Natural killer cell (primary cell): ENCODE measurements around the gene CFAP61. TPM values are rescaled to one million over a fixed set of nuclear protein-coding genes. Genes with fewer than 3 reads are reported as not detected.

Experiments
- ATAC-seq, 3 donors: fragments of 150-1000 bp in 2 of 3; fragments of 200-7000 bp in 1 of 3; cut with Tn5 transposase; 1 replicate in 1 of 3; 2 replicates in 2 of 3; pipeline ENCODE4 v1.10.0; 2021; ENCODE audit warnings: mild to moderate bottlenecking in 2 of 3, moderate library complexity in 2 of 3
- DNase-seq, 2 donors: peaks; one replicate each; pipeline versions ENCODE4 v3.0.0 to v3.0.0-alpha.2; 2013 to 2021; ENCODE audit warnings: mixed read lengths in 1 of 2
- H3K27ac ChIP-seq: one replicate; pipeline ENCODE4 v1.5.1; 2013; ENCODE audit warnings: mild to moderate bottlenecking, low read length
- H3K27me3 ChIP-seq: one replicate; pipeline ENCODE4 v1.6.1; 2013; ENCODE audit warnings: low read length; ENCODE audit not compliant: control insufficient read depth, insufficient read depth
- H3K36me3 ChIP-seq: one replicate; pipeline ENCODE4 v1.6.1; 2013; ENCODE audit warnings: low read length; ENCODE audit not compliant: control insufficient read depth, insufficient read depth
- H3K4me1 ChIP-seq: one replicate; pipeline ENCODE4 v1.6.1; 2013; ENCODE audit warnings: low read length; ENCODE audit not compliant: control insufficient read depth, insufficient read depth
- H3K4me3 ChIP-seq: one replicate; pipeline ENCODE4 v1.5.1; 2013; ENCODE audit warnings: low read length
- H3K9me3 ChIP-seq: one replicate; pipeline ENCODE4 v1.6.1; 2013; ENCODE audit warnings: low read length; ENCODE audit not compliant: control insufficient read depth, insufficient read depth
- H3K27ac Mint-ChIP-seq, 2 donors: one replicate each; pipeline ENCODE4 v1.8.0; 2022; ENCODE audit warnings: mild to moderate bottlenecking in 2 of 2, mixed read lengths in 2 of 2, moderate library complexity in 1 of 2
- H3K27me3 Mint-ChIP-seq, 2 donors: one replicate each; pipeline ENCODE4 v1.8.0; 2022; ENCODE audit warnings: low read depth in 2 of 2, mixed read lengths in 2 of 2
- H3K36me3 Mint-ChIP-seq: one replicate; pipeline ENCODE4 v1.8.0; 2022; ENCODE audit warnings: mixed read lengths
- H3K4me1 Mint-ChIP-seq, 2 donors: one replicate each; pipeline ENCODE4 v1.8.0; 2022; ENCODE audit warnings: mixed read lengths in 2 of 2
- H3K4me3 Mint-ChIP-seq: one replicate; pipeline ENCODE4 v1.8.0; 2022; ENCODE audit warnings: mild to moderate bottlenecking, moderate library complexity, mixed read lengths
- H3K9me3 Mint-ChIP-seq, 2 donors: one replicate each; pipeline ENCODE4 v1.8.0; 2022; ENCODE audit warnings: mixed read lengths in 2 of 2
- CTCF ChIP-seq: fragments of 200-600 bp; IDR thresholded peaks from one replicate; pipeline ENCODE4 v1.8.0; 2022; ENCODE audit warnings: antibody characterized with exemption
- WGBS: methylation state at CpG from one replicate; pipeline ENCODE4 v1.1.7; 2013; ENCODE audit warnings: missing lambda C conversion rate; ENCODE audit not compliant: insufficient coverage; 5-methylcytosine and 5-hydroxymethylcytosine counted together
- intact Hi-C: fragments of 100-400 bp; cut with micrococcal nuclease; formaldehyde crosslinking; loops from one replicate; pipeline ENCODE4 v1.14.2; 2022
- total RNA-seq, 4 donors: library from RNA; stranded (reverse); fragments of 120-200 nt in 1 of 4; gene quantifications; one replicate each; pipeline versions ENCODE4 v1.2.3 to v1.2.4, GENCODE V29; 2013 to 2022

Gene CFAP61
- total RNA-seq, 3 donors from 2014 or later (not counting 1 experiment from before 2014, with no cell fraction given): 1.0 to 2.1 (median 1.3) TPM

DNA sequence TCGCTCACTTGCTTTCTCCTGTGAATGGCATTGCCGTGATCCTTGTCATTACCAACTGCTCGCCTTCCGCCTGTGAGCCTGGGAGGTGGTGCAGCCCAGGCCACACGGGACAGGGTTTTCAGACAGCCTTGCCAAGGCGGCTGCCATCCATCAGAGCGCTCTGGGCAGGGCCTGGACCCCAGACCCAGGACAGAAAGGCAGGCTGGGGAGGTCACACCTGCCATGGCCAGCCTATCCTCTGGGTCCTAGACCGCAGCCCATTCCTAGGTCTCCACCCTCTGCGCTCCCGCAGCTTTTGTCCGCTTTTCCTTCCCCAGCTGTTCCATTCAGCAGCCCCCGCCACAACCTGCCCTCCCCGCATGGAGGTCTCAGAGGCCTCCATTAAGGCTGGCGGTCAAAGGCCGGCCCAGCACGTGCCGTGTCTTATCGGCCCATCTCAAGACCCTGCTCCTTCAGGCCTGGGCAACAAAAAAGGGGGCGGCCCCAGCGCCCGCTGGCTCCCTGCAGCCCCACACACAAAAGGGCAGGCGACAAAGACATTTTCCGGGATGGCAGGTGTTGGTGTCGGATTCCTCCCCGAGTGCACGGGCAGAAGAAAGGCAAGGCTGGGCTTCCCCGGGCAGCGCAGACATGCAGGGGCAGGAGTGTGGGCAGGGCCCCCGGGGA is 343.7 kb downstream of the CFAP61 start:
- 97% methylated on average over 29 of the region's 29 CpGs for WGBS
- TF ChIP-seq CTCF: no peak
- Histone ChIP-seq H3K27ac (no peak overlapping the region), H3K4me3 (no peak overlapping the region), H3K4me1 (no peaks in the 10 kb centered on the region), H3K36me3 (peaks cover 3% of the 10 kb centered on the region), H3K9me3 (no peaks in the 10 kb centered on the region), H3K27me3 (no peaks in the 10 kb centered on the region)
- H3K27ac Mint-ChIP-seq: no peak overlapping the region
- DNase-seq (no peak), ATAC-seq (no peak)
- no peaks in the 10 kb centered on the region for H3K36me3 Mint-ChIP-seq
- no peaks in the 10 kb centered on the region for H3K4me1 Mint-ChIP-seq
- intact Hi-C loops: no loop called here
- no peaks in the 10 kb centered on the region for H3K9me3 Mint-ChIP-seq
- no peak overlapping the region for H3K4me3 Mint-ChIP-seq
- H3K27me3 Mint-ChIP-seq: no peaks in the 10 kb centered on the region

GRCh38 chr20:20396794-20397193 is 344.5 kb downstream of the CFAP61 start:
- no peak for TF ChIP-seq CTCF
- Mint-ChIP-seq H3K4me3 (no peak overlapping the region), H3K27me3 (no peaks in the 10 kb centered on the region), H3K27ac (no peak overlapping the region), H3K9me3 (no peaks in the 10 kb centered on the region), H3K36me3 (no peaks in the 10 kb centered on the region), H3K4me1 (no peaks in the 10 kb centered on the region)
- Histone ChIP-seq H3K27me3 (no peaks in the 10 kb centered on the region), H3K36me3 (peaks cover 3% of the 10 kb centered on the region), H3K4me1 (no peaks in the 10 kb centered on the region), H3K9me3 (no peaks in the 10 kb centered on the region), H3K27ac (no peak overlapping the region), H3K4me3 (no peak overlapping the region)
- intact Hi-C loops: no loop called here
- ATAC-seq: no peak
- DNase-seq: no peak
- WGBS: 96% methylated on average over 3 of the region's 3 CpGs

DNA sequence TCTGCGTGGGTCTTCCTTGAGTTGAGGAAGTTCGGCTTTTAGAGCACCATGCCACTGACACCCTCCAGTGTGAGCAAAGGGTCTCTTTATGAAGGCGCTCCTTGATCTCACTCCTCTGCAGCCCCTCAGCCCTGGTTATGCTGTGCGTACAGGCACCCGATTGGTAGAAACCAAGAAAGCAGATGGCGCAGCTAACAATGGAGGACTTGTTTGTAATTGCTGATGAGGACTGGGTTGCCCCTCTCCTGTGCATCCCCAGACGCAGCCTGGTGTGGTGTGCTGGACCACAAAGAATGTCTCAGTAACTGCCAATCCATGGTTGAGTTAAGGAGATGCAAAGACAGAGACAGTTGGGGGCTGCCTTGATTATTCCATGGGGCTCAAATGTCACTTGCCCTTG is 345.8 kb downstream of the CFAP61 start:
- Mint-ChIP-seq H3K36me3 (no peaks in the 10 kb centered on the region), H3K27me3 (no peaks in the 10 kb centered on the region), H3K4me1 (no peaks in the 10 kb centered on the region), H3K4me3 (no peak overlapping the region), H3K27ac (no peak overlapping the region), H3K9me3 (no peaks in the 10 kb centered on the region)
- no peak overlapping the region for H3K27ac ChIP-seq
- no peak overlapping the region for H3K4me3 ChIP-seq
- no peak for ATAC-seq
- peaks cover 3% of the 10 kb centered on the region for H3K36me3 ChIP-seq
- DNase-seq: no peak
- intact Hi-C loops: no loop called here
- H3K4me1 ChIP-seq: no peaks in the 10 kb centered on the region
- no peaks in the 10 kb centered on the region for H3K27me3 ChIP-seq
- 98% methylated on average over 7 of the region's 7 CpGs for WGBS
- TF ChIP-seq CTCF: no peak
- no peaks in the 10 kb centered on the region for H3K9me3 ChIP-seq
